DOHH2 (cell line): ENCODE measurements around the gene TANC1.

Experiments used
- EZH2phosphoT487 ChIP-seq: fragments of 200-600 bp; sonication (generic); IDR thresholded peaks from 2 replicates; pipeline ENCODE4 v1.6.1; 2017; ENCODE audit warnings: borderline replicate concordance, mild to moderate bottlenecking, antibody characterized with exemption, low read length, moderate library complexity, mixed read lengths
- TF ChIP-seq, protein P1 (sequence below): fragments of 200-600 bp; sonication (generic); IDR thresholded peaks from one replicate; pipeline ENCODE4 v1.5.1; 2014; ENCODE audit warnings: antibody characterized with exemption, mild to moderate bottlenecking, low read depth, low read length; ENCODE audit not compliant: poor library complexity, severe bottlenecking

DNA sequence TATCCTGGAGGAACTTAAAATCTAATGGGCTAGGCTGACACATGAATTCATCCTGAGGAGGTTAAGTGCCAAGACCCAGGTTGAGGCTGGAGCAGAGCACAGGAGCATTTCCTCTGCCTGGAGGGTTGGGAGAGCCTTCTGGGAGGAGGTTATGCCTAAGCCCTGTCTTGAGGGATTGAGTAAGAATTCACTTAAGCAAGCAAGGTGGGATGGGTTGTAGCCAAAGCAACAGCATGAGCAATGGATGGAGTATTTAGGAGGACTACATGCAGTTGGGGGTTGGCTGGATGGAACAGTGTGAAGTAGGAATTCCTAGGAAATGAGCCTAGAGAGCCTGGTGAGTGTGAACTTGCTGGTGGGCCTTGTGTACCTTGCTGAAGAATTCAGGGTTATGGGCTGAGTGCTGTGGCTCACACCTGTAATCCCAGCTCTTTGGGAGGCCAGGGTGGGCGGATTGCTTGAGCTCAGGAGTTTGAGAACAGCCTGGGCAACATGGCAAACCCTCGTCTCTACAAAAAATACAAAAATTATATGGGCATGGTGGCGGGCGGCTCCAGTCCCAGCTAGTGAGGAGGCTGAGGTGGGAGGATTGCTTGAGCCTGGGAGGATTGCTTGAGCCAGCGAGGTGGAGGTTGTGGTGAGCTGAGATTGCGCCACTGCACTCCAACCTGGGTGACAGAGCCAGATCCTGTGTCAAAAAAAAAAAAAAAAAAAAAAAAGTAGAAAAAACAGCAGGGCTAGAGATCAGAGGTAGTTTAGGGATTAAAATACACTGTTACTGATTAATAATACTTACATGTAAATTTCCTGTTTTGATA lies 22.2 kb downstream of the TANC1 start:
- TF ChIP-seq, protein P1, sequence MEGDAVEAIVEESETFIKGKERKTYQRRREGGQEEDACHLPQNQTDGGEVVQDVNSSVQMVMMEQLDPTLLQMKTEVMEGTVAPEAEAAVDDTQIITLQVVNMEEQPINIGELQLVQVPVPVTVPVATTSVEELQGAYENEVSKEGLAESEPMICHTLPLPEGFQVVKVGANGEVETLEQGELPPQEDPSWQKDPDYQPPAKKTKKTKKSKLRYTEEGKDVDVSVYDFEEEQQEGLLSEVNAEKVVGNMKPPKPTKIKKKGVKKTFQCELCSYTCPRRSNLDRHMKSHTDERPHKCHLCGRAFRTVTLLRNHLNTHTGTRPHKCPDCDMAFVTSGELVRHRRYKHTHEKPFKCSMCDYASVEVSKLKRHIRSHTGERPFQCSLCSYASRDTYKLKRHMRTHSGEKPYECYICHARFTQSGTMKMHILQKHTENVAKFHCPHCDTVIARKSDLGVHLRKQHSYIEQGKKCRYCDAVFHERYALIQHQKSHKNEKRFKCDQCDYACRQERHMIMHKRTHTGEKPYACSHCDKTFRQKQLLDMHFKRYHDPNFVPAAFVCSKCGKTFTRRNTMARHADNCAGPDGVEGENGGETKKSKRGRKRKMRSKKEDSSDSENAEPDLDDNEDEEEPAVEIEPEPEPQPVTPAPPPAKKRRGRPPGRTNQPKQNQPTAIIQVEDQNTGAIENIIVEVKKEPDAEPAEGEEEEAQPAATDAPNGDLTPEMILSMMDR = no peak
- TF ChIP-seq EZH2phosphoT487 = no peak
